T-helper 2 cell treated with Interferon-gamma antibody and Interleukin-4, amounts not matched to agents 5 μg/mL and 100 μg/mL, for 36 hours (primary cell): ENCODE measurements around the gene TFAP2A.

Source experiments
- DNase-seq: peaks from one replicate; pipeline ENCODE4 v3.0.0; 2021; ENCODE audit warnings: low spot score
- H3K27ac Mint-ChIP-seq: one replicate; pipeline ENCODE4 v1.8.0; 2021; ENCODE audit warnings: mild to moderate bottlenecking, mixed read lengths
- H3K27me3 Mint-ChIP-seq: one replicate; pipeline ENCODE4 v1.8.0; 2021; ENCODE audit warnings: low read depth, mixed read lengths
- H3K36me3 Mint-ChIP-seq: one replicate; pipeline ENCODE4 v1.8.0; 2021; ENCODE audit warnings: low read depth, mixed read lengths
- H3K4me1 Mint-ChIP-seq: one replicate; pipeline ENCODE4 v1.8.0; 2021; ENCODE audit warnings: low read depth, mixed read lengths
- H3K4me3 Mint-ChIP-seq: one replicate; pipeline ENCODE4 v1.8.0; 2022; ENCODE audit warnings: mild to moderate bottlenecking, moderate library complexity, mixed read lengths
- H3K9me3 Mint-ChIP-seq: one replicate; pipeline ENCODE4 v1.8.0; 2021; ENCODE audit warnings: mixed read lengths

The TFAP2A gene

DNA sequence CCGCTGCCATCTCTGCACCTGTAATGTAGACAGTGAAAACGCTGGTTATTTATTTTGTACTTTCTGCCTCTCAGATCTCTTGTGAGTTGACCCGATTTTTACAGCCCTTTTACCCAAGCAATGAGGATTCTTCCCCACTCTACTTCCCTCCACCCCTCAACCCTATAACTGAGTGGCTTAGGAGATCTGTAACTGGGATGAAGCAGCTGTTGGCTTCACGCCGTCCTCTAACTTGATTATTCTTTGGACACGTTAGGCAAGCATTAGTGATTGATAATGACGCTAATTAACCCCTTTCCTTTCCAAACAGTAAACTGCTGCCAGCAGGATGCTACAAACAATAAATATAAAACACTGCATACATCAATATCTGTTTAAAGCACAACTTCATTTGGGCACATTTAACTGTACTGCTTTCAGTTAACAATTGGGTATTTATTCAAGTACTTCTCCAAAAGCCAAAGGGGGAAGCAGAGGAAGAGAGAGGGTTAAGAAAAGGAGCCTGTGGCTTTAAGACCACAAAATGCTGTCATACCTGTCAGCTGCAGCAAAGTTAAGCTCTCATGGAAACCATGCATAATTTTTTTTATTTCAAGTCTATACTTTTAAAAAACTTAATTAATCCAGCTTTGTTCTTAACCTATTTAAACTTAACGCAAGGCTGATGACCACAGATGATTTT is 21.2 kb downstream of the TFAP2A start:
- Mint-ChIP-seq H3K36me3 (peaks cover 8% of the 10 kb centered on the region), H3K4me1 (peaks cover 3% of the 10 kb centered on the region), H3K4me3 (no peak overlapping the region), H3K27ac (no peak overlapping the region), H3K9me3 (peaks cover 9% of the 10 kb centered on the region), H3K27me3 (peaks cover 95% of the 10 kb centered on the region)
- no peak for DNase-seq

DNA sequence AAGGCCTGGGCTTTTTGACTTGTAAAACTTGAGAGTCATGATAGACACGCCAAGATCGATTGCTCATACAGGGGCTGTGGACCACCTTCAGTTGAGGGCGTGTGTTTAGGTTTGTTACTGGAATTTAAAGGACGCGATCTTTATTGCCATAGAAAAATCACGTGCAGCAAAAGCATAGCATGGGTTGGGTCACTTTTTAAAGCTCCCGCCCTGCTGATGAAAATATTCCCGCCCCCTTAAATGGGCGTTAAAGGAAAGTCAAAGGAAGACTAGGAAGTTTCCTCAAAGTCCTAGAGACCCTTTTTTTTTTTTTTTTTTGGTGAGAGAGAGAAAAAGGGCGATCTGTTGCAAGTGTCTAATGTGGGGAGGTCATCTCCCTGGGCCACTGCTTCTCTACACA is 23.1 kb downstream of the TFAP2A start:
- H3K27me3 Mint-ChIP-seq = peaks cover 96% of the 10 kb centered on the region
- no peak for DNase-seq
- peaks cover 8% of the 10 kb centered on the region for H3K36me3 Mint-ChIP-seq
- no peak overlapping the region for H3K27ac Mint-ChIP-seq
- no peak overlapping the region for H3K4me3 Mint-ChIP-seq
- peaks cover 9% of the 10 kb centered on the region for H3K9me3 Mint-ChIP-seq
- H3K4me1 Mint-ChIP-seq = peaks cover 3% of the 10 kb centered on the region

DNA sequence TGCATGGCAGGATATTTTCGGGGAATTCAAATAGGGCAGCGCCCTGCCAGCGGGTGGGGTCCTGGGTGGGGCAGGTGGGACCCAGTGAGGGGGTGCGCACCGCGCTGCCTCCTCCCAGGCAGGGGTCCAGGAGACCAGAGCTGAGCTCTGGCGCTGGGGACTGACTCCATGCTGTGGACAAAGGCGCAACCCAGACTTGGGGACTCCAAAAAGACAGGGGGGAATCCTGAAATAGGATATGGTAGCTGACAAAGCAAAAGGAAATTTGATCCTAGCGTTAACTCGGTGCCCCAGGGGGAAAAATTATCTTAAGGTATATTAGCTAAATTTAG is 23.6 kb downstream of the TFAP2A start:
- Mint-ChIP-seq H3K4me1 (peaks cover 3% of the 10 kb centered on the region), H3K4me3 (no peak overlapping the region), H3K27ac (no peak overlapping the region), H3K36me3 (peaks cover 8% of the 10 kb centered on the region), H3K27me3 (peaks cover 96% of the 10 kb centered on the region), H3K9me3 (peaks cover 9% of the 10 kb centered on the region)
- no peak for DNase-seq

DNA sequence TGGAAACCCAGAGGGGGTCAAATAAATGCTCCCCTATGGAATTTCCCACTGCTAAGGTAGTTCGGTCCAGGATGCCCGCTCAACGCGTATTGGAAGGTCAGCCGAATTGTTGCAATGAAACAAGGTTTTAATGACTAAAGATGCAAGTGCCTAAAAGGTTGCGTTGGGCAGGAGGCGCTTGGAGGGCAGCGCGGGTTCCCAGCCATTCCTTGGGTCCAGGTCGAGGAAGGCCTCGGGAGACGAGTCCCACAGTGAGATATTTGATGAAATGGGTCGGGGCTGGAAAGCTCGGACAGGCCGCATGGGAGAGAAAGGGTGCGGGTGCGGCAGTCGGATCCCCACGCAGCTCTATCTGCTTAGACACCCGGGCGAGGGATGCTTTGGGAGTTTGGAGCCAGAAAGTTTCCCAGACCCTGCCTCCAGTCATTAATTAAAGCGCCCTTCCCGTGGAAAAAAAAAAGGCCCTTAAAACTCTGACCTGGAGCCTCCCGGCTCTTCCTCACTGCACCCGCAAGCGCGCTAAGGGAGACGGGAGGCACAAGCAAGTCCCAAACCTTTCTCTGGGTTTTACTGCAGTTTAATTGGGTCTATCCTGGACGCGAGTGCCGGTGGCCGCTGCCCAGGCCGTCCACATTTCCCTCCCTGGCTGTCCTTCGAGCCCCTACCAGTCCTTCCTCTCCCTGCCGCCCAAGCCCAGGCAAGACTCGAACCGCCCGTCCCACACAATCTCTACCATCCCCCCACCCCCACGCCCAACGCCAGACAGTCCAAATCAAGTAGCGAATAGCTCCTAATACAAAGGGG is 24.2 kb downstream of the TFAP2A start:
- Mint-ChIP-seq H3K27ac (no peak overlapping the region), H3K9me3 (peaks cover 6% of the 10 kb centered on the region)
- DNase-seq = no peak

DNA sequence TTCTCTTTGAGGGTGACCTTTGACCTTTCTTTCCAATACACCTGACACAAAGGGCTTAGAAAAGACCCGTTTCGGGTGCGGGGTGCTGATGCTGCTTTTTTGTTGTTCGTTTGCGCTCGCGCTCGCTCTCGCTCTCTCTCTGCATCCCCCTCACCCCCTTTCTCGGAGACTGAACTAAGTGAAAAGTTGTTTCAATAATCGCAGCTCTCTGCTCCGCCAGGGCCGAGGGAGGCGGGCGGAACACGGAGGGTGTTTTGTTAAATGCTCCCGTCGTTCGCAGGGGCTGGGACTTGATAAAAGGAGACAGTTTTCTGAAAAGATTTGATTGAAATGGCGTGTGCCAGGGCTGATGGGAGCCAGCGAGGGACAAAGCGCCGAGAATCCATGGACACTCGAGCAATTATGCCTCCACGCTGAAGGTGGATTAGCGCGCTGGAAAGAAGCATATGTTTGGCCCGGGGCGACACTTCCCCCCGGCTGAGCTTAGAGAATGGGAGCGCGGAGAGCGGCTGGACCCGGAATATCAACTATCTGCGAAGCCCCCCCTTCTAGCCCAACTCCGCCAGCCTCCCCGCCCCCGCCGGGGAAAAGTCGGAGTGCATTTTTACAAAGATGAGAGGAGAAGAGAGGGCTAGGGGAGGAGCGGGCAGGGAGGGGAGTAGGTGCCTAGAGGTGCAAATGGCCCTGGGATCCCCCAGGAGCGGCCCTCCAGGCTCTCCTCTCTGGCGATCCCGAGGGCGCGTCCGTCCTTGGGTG is 25.0 kb downstream of the TFAP2A start:
- H3K27me3 Mint-ChIP-seq = peaks cover 96% of the 10 kb centered on the region
- DNase-seq = no peak
- H3K4me1 Mint-ChIP-seq = peaks cover 3% of the 10 kb centered on the region
- peak overlapping the region; percentile 4 for H3K4me3 Mint-ChIP-seq
- peaks cover 8% of the 10 kb centered on the region for H3K36me3 Mint-ChIP-seq
- no peak overlapping the region for H3K27ac Mint-ChIP-seq
- H3K9me3 Mint-ChIP-seq = peaks cover 3% of the 10 kb centered on the region

More for the DNA sequence above, 24.2 kb downstream of the TFAP2A start:
- Mint-ChIP-seq H3K4me1 (peaks cover 3% of the 10 kb centered on the region), H3K27me3 (peaks cover 96% of the 10 kb centered on the region), H3K4me3 (no peak overlapping the region), H3K36me3 (peaks cover 8% of the 10 kb centered on the region)

DNA sequence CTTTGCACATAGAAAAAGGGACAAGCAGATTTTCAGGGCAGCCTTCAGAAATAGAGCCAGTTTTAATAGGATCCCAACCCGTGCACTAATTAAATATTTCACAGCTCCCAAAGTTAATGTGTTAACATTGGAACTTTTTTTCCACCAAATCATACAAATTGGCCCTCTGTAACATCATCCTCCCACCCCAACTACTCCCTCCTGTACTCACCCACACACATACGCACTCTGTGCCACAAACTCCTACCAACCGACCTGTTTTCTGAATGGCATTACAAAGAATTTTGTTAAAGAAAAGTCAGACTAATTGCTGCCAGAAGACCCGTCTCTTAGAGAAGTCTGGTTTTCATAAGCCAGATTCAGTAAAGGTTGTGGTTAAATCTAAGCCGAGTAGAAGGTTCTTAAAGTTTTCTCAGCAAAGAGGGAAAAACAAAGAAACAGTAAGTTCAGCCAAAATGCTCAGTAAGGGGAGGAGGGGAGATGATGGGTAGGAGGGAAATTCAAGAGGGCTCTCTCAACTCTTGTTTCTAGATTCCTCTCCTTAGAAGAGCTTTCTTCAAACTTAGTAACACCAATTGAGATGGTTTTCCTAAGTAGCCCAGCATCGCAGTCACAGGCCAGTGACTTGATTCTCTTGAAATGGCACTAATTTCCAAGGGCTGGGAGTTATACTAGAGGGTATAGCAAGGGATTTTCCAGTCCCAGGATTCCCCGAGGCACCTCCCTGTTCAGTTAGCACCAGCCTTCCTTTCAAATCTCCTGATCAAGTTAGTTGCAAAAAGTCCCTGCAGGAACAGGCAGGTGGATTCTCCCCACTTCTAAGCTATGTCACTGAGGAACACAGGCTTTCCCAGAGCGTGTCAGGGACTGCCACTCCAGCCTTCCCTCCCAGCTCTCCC is 27.9 kb downstream of the TFAP2A start:
- Mint-ChIP-seq H3K36me3 (peaks cover 13% of the 10 kb centered on the region), H3K4me3 (no peak overlapping the region)

DNA sequence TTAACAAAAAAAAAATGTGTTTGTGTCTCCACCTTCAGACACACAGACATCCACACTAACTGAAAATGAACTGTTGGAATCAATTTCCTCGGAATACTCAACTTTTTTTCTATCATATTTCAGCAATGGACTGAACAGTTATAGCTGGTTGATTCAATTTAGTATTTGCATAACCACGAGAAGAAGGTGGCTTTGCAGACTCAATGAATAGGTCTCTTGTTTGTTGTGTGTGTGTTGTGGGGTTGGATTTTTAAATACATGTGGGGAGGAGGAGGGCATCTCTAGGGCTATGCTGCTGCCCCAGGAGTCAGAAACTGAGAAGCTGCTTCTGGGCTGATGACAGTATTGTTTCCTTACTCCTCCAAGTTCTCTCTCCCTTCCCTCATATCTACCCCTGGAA is 28.7 kb downstream of the TFAP2A start:
- Mint-ChIP-seq H3K4me3 (no peak overlapping the region), H3K9me3 (peaks cover 9% of the 10 kb centered on the region), H3K27me3 (peaks cover 89% of the 10 kb centered on the region), H3K27ac (no peak overlapping the region), H3K36me3 (peaks cover 13% of the 10 kb centered on the region), H3K4me1 (peaks cover 4% of the 10 kb centered on the region)
- DNase-seq = no peak

More for the DNA sequence above, 27.9 kb downstream of the TFAP2A start:
- H3K4me1 Mint-ChIP-seq = peaks cover 4% of the 10 kb centered on the region
- no peak overlapping the region for H3K27ac Mint-ChIP-seq
- peaks cover 9% of the 10 kb centered on the region for H3K9me3 Mint-ChIP-seq
- H3K27me3 Mint-ChIP-seq = peaks cover 90% of the 10 kb centered on the region
- no peak for DNase-seq

DNA sequence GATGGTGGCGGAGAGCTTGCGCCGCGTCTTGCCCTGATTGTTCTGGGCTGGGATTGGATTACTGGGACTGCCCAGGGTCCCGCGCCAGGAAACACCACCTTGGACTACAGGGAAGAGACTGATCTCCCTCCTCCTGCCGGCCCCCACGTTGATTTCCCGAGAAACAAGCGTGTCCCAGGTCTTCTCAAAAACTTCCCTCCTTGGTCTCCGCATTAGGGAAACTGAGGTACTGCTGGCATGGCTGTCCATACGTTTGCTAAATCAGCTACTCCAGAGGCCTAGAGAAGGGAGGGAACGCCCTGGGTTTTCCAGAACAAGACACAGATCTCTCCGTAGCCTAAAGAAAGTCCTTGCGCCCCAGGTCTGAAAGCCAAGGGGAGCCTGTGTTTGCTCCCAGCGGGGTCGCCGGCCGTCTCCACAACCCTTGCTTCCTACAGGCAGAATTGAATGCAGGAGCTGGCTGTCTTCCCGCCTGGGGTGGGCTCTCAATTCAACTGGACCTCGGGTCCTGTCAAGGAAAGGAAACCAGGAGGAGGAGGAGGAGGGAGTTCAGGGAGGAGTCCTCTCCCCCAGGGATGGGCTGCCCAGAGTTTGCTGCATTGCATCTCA is 29.2 kb downstream of the TFAP2A start:
- DNase-seq = no peak
- Mint-ChIP-seq H3K27ac (no peak overlapping the region), H3K4me1 (peaks cover 4% of the 10 kb centered on the region), H3K4me3 (no peak overlapping the region), H3K36me3 (peaks cover 13% of the 10 kb centered on the region), H3K27me3 (peaks cover 91% of the 10 kb centered on the region), H3K9me3 (peaks cover 9% of the 10 kb centered on the region)

DNA sequence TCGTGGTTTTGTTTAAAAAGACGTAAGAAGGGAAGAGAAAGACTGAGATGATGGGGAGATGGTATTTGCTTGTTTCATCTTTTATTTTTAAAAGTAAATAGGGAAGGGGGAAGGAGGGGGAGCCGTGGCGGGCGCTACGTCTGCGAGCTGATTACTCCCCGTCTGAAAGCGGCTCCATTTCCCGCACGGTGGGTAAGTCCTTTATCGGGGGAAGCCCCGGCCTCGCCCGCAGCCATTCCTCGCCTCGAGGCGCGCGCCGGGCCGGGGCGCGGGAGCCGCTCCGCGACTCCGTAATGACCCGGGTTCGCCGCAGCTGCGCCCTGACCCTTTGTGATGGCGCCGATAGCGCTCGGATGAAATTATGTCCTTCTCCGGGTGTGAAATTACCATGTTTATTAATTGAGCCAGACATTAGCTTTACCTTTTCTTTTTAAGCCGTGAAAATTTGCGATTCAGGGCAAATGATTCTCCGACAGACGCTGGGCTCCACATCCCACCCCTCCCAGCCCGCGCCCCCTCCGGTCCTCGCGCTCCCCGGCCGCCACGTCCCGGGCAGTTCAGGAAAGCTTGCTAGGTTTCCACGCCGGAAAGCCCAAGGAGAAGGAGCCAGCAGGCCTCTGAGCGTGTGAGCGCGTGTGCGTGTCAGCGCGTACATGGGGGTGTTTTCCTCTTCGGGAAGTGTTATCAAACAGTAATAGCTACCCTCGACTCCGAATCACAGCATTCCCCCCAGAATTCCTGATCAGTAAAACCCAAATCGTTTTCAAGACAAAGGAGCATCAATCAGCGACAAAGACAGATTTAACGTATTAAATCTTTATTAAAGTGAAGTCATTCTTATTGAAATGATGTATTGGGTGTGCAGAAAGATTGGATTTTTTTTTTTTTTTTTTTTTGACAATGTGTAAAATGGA is 30.0 kb downstream of the TFAP2A start:
- Mint-ChIP-seq H3K4me3 (peak overlapping the region; percentile 5), H3K36me3 (peaks cover 10% of the 10 kb centered on the region), H3K27me3 (peaks cover 91% of the 10 kb centered on the region), H3K9me3 (peaks cover 9% of the 10 kb centered on the region), H3K27ac (peak overlapping the region; percentile 82), H3K4me1 (peaks cover 4% of the 10 kb centered on the region)
- DNase-seq = no peak

DNA sequence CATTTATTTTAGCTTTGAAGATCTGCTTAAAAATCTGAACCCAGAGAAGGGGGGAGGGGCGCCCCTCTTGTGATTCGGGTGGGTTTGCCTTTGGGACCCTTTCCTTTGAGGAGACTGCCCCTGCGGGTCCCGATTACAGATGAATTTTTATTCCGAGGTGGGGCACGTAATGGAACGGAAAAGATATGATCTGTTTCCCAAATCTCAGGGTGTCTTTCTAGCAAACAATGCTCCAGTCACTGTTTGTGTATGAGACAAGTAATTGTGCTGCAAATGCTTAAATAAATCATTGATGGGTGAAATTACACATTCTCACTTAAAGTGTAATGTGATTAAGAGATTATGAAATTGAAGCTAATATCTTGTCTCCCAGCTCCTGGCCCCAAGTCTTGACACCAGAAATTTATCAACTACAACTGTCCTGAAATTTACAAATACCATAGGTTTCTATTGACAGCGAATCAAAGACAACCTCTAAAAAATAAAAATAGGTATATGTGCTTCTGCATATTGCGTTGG is 30.7 kb downstream of the TFAP2A start:
- peaks cover 7% of the 10 kb centered on the region for H3K9me3 Mint-ChIP-seq
- peaks cover 4% of the 10 kb centered on the region for H3K4me1 Mint-ChIP-seq
- H3K27me3 Mint-ChIP-seq = peaks cover 84% of the 10 kb centered on the region
- H3K36me3 Mint-ChIP-seq = peaks cover 5% of the 10 kb centered on the region
- H3K4me3 Mint-ChIP-seq = peak overlapping the region; percentile 5
- peak overlapping the region; percentile 82 for H3K27ac Mint-ChIP-seq
- DNase-seq = no peak

DNA sequence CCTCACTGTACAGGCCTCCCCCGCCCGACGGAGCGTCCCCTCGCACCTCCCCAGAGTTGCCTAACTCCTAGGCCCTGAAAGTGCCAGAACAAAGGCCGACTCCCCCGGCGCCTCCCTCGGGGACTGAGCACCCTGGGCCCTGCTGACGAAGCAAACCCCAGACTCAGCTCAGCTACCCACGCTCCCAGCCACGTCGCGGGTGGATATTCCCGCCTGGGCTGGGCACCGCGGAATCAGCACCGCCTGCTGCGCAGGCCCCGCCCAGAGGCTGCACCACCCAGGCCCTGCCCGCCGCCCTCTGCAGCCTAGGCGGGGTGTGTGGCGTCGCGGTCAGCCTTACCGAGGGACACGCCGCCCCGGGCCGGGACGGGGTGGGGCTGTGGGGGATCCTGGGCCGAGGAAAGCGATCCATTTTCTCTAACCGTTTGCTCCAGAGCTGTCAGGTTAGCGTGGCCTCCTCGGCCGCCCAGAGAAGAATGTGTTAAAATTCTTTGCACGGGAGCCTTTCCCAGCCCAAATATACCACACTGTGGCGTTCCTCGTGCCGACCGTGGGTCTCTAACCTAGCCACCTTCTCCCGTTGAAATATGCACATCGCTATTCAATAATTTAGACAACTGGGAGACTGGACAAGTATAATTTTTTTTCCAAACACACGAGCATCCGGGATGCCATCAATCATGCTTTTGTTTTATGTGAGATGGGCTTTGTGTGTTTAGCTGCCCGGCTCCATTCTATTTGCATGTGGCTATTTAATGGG is 31.4 kb downstream of the TFAP2A start:
- H3K4me1 Mint-ChIP-seq = peaks cover 4% of the 10 kb centered on the region
- peaks cover 78% of the 10 kb centered on the region for H3K27me3 Mint-ChIP-seq
- DNase-seq = no peak
- no peak overlapping the region for H3K4me3 Mint-ChIP-seq
- H3K9me3 Mint-ChIP-seq = peaks cover 6% of the 10 kb centered on the region
- H3K27ac Mint-ChIP-seq = peak overlapping the region; percentile 8
- peaks cover 5% of the 10 kb centered on the region for H3K36me3 Mint-ChIP-seq
